Measurements from ENCODE around the gene RAPGEF6.
"Not testable (repeated sequence)": the region's sequence is repeated elsewhere in the genome, so short reads cannot be mapped to it uniquely, and the experiment has no call there.

Gene RAPGEF6

GRCh38 chr5:131386779-131387178, 248.2 kb downstream of the RAPGEF6 start:
- peak; percentile 41 for DNase-seq (ENCODE audit: low read depth, low spot score)

DNA sequence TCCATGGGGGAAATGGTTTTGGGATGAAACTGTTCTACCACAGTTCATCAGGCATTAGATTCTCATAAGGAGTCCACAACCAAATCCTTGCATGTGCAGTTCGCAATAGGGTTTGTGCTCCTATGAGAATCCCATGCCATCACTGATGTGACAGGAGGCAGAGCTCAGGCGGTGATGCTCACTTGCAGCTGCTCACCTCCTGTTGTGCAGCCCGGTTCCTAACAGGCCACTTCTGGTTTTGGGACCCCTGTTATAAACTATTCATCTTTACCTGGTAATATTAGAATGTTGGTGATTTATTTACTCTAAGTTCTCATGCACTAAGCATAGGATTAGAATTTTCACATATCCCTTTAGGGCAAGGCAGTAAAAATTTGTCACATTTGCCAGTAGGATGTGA, 248.9 kb downstream of the RAPGEF6 start:
- no peak for DNase-seq (ENCODE audit: low read depth, low spot score)

- DNase-seq (ENCODE audit: low read depth, low spot score) = no peak
These were observed 250.3 kb downstream of the RAPGEF6 start for GRCh38 chr5:131384616-131385214.

GRCh38 chr5:131384173-131384572, 250.9 kb downstream of the RAPGEF6 start:
- DNase-seq (ENCODE audit: low read depth, low spot score) = no peak

DNA sequence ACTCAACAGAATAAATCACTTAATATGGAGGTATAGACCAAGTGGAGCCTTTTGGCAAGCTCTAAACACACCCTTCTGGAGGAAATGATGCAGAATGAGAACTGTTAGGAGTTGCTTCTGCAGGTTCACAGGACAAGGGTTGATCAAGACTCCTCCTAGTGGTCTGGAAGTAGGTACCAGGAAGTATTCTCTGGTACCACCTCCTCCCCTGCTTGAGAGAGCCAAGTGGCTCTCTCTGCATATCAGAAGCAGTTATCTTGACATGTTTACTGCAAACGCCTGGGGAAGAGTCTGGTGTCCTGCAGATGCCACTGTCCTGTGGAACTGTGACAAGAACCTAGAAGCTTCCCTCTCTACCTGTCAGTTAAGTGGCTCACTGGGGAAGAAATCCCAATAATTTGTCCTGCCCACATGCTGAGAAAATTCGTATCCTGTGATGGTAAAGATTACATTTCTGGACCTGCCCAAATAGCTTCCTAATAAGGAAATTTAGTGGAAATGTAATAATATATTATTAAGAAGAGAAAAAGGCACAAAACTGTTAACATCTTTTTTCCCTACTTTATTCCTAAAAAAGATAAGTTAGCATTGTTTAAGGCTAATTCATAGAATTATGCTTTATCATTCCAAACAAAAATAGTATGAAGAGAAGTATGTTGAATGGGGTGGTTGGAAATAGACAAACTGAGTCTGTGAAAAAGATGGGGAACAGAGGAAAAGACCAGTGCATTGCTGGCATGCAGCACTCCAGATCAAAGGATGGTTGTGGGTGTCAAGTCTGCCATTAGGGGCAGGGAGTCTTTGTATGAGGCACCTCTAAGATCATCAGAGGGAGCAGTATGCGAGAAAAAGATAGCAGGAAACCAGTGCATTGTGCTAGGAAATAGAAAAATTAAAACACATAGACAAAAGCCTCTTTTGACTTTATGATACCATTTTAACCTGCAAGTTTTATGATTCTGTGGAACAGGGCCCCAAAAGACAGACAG, 252.3 kb downstream of the RAPGEF6 start:
- peak; percentile 36 for DNase-seq (ENCODE audit: low read depth, low spot score)

- DNase-seq (ENCODE audit: low read depth, low spot score) = no peak
These were observed 253.3 kb downstream of the RAPGEF6 start for GRCh38 chr5:131381777-131382176.

GRCh38 chr5:131381021-131381420, 254.0 kb downstream of the RAPGEF6 start:
- no peak for DNase-seq (ENCODE audit: low read depth, low spot score)

DNA sequence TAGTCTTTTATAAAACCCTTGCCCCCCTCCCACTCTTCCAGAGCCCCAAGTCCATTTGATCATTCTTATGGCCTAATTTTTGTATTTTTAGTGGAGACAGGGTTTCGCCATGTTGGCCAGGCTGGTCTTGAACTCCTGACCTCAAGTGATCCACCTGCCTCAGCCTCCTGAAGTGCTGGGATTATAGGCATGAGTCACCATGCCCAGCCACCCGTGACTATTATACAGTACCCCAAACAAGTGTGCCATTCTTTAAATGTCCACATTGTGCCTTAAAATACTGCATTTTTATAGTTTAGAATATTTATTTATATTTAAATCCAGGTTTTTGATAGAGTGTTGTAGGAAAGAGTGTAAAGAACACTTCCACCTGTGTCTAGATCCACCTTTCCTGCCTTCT, 254.8 kb downstream of the RAPGEF6 start:
- not testable (repeated sequence) for DNase-seq (ENCODE audit: low read depth, low spot score)

DNA sequence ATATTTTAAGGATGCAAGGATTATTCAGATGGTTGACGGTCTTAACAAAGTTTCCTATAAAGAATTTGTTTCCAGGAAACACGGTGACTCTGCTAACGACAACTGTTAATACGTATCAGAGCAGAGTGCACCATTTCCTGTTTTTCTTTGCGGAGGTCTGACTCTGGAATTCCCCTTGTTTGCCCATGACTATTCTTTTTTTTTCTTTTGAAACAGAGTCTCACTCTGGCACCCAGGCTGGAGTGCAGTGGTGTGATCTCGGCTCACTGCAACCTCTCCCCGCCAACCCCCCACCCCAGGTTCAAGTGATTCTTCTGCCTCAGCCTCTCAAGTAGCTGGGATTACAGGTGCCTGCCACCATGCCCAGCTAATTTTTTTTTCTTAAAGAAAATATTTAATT, 255.3 kb downstream of the RAPGEF6 start:
- peak; percentile 68 for DNase-seq (ENCODE audit: low read depth, low spot score)

DNA sequence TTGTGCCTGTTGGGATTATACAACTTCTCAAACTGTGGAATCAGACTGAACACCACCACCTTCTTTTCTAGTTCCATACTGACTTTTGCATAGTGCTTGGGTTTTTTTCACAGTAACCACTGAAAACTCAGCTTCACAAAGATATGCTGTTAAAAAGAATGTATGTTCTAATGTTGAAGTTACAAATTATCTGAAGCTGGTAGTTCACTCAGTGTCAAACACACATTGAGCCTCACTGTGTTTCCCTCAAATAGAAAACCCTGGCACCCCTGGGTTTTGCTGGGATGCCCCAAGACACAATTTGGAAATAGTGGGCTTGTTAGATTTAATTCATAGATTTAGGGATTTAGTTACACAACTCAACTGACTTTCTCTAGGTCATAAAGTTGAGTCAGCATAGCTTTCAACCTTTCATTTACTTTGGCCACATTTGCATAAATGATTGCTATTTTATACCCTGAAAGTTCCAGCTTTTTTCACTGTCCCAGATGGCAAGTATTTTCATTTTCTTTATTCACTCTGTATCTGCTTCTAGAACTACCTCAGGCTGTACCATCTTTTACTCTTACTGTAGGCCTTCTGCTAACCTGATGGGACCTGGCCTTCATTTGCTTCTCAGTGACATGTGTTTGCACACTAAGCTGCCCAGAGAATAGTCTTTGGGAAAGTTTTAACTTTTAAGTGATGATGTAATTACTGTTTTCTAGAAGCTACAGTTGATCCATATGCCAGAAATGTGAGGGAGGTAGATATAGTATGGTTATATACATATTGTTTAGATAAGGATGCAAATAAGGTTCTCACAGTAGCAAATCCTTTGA, 256.1 kb downstream of the RAPGEF6 start:
- DNase-seq (ENCODE audit: low read depth, low spot score) = no peak

DNA sequence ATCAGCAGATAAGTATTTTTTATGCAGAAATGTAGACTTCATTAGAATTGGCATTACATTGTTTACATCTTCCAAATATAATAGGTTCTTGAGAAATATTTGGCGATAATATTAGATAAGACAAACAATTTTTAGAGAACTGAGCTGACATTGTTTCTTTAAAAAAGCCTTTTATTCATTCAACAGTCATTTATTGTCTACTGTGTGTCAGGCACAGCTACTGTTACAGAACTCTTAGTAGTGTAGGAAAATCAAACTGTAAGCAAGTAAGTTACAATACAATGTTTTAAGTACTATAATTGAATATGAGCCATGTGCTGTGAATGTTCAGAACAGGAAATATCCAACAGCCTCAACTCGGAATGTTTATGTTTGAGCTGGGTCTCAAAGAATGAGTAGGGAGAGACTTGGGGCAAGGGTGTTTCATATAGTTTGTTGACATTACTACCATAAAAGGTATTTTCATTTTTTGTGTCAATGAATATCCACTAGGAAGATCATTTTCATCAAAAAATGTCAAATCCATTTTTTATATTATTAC, 257.2 kb downstream of the RAPGEF6 start:
- no peak for DNase-seq (ENCODE audit: low read depth, low spot score)

GRCh38 chr5:131377346-131377745, 257.7 kb downstream of the RAPGEF6 start:
- DNase-seq (ENCODE audit: low read depth, low spot score) = no peak

- no peak for DNase-seq (ENCODE audit: low read depth, low spot score)
These were observed 259.7 kb downstream of the RAPGEF6 start for GRCh38 chr5:131375351-131375750.
